Glutamatergic neuron (in vitro differentiated cells): ENCODE results near the gene CD163L1. TPM values are rescaled to one million over a fixed set of nuclear protein-coding genes. Genes with fewer than 3 reads are reported as not detected.
"Not testable (repeated sequence)": the region's sequence is repeated elsewhere in the genome, so short reads cannot be mapped to it uniquely, and the experiment has no call there.

Experiments
- DNase-seq: peaks from one replicate; pipeline ENCODE4 v3.0.0; 2022
- H3K27ac Mint-ChIP-seq: one replicate; pipeline ENCODE4 v1.8.0; 2020; ENCODE audit warnings: mild to moderate bottlenecking, mixed read lengths, inconsistent platforms; ENCODE audit not compliant: unreplicated experiment
- H3K27me3 Mint-ChIP-seq: one replicate; pipeline ENCODE4 v1.8.0; 2020; ENCODE audit warnings: mild to moderate bottlenecking, moderate library complexity, mixed read lengths, inconsistent platforms; ENCODE audit not compliant: unreplicated experiment
- H3K36me3 Mint-ChIP-seq: one replicate; pipeline ENCODE4 v1.8.0; 2020; ENCODE audit warnings: mild to moderate bottlenecking, mixed read lengths, inconsistent platforms; ENCODE audit not compliant: unreplicated experiment
- H3K4me1 Mint-ChIP-seq: one replicate; pipeline ENCODE4 v1.8.0; 2020; ENCODE audit warnings: mild to moderate bottlenecking, low read depth, mixed read lengths, inconsistent platforms; ENCODE audit not compliant: unreplicated experiment
- H3K4me3 Mint-ChIP-seq: one replicate; pipeline ENCODE4 v1.8.0; 2020; ENCODE audit warnings: mild to moderate bottlenecking, mixed read lengths, inconsistent platforms; ENCODE audit not compliant: unreplicated experiment
- H3K9me3 Mint-ChIP-seq: one replicate; pipeline ENCODE4 v1.8.0; 2020; ENCODE audit warnings: mild to moderate bottlenecking, moderate library complexity, mixed read lengths, inconsistent platforms; ENCODE audit not compliant: unreplicated experiment
- CTCF ChIP-seq: fragments of 200-600 bp; sonication (generic); IDR thresholded peaks from one replicate; pipeline ENCODE4 v1.5.0; 2021; ENCODE audit not compliant: partially characterized antibody, unreplicated experiment
- total RNA-seq: library from RNA; stranded (reverse); fragmentation: NEBNext Ultra II Directional; extraction: Animal tissue kit (Norgen Biotek cat#: 25700); gene quantifications from one replicate; pipeline ENCODE4 v1.2.1, GENCODE V29; 2021; ENCODE audit not compliant: unreplicated experiment

CD163L1 gene
- total RNA-seq, 1 donor from 2014 or later: 36.8 TPM

- Mint-ChIP-seq H3K27me3 (no peaks in the 10 kb centered on the region), H3K4me3 (no peak overlapping the region), H3K36me3 (peaks cover 9% of the 10 kb centered on the region), H3K9me3 (peaks cover 3% of the 10 kb centered on the region), H3K4me1 (no peaks in the 10 kb centered on the region), H3K27ac (no peak overlapping the region)
- no peak for TF ChIP-seq CTCF
- no peak for DNase-seq
These were observed 104.3 kb downstream of the CD163L1 start for GRCh38 chr12:7339675-7340074.

GRCh38 chr12:7337790-7338189 lies 106.2 kb downstream of the CD163L1 start:
- not testable (repeated sequence) for H3K4me1 Mint-ChIP-seq, H3K27ac Mint-ChIP-seq, H3K4me3 Mint-ChIP-seq, H3K9me3 Mint-ChIP-seq, H3K27me3 Mint-ChIP-seq, H3K36me3 Mint-ChIP-seq, DNase-seq

GRCh38 chr12:7327918-7328317 lies 116.0 kb downstream of the CD163L1 start:
- Mint-ChIP-seq H3K36me3 (peaks cover 14% of the 10 kb centered on the region), H3K27ac (no peak overlapping the region), H3K4me3 (no peak overlapping the region), H3K27me3 (no peaks in the 10 kb centered on the region), H3K9me3 (peaks cover 4% of the 10 kb centered on the region), H3K4me1 (no peaks in the 10 kb centered on the region)
- DNase-seq: no peak
- TF ChIP-seq CTCF: no peak

- DNase-seq: no peak
- Mint-ChIP-seq H3K4me1 (no peaks in the 10 kb centered on the region), H3K4me3 (no peak overlapping the region), H3K9me3 (no peaks in the 10 kb centered on the region), H3K27me3 (no peaks in the 10 kb centered on the region), H3K36me3 (peaks cover 5% of the 10 kb centered on the region), H3K27ac (no peak overlapping the region)
- TF ChIP-seq CTCF: no peak
These were observed 119.8 kb downstream of the CD163L1 start for GRCh38 chr12:7324176-7324575.

GRCh38 chr12:7322599-7322998 lies 121.4 kb downstream of the CD163L1 start:
- Mint-ChIP-seq H3K27ac (no peak overlapping the region), H3K9me3 (peaks cover 1% of the 10 kb centered on the region), H3K36me3 (peaks cover 5% of the 10 kb centered on the region), H3K4me3 (no peak overlapping the region), H3K27me3 (no peaks in the 10 kb centered on the region), H3K4me1 (no peaks in the 10 kb centered on the region)
- no peak for DNase-seq
- TF ChIP-seq CTCF: no peak

GRCh38 chr12:7321624-7322023 lies 122.3 kb downstream of the CD163L1 start:
- TF ChIP-seq CTCF: no peak
- Mint-ChIP-seq H3K4me3 (no peak overlapping the region), H3K4me1 (no peaks in the 10 kb centered on the region), H3K36me3 (peaks cover 7% of the 10 kb centered on the region), H3K27me3 (no peaks in the 10 kb centered on the region), H3K27ac (no peak overlapping the region), H3K9me3 (peaks cover 2% of the 10 kb centered on the region)
- no peak for DNase-seq
